ENCODE measurements around the gene HEMK1.

DNA sequence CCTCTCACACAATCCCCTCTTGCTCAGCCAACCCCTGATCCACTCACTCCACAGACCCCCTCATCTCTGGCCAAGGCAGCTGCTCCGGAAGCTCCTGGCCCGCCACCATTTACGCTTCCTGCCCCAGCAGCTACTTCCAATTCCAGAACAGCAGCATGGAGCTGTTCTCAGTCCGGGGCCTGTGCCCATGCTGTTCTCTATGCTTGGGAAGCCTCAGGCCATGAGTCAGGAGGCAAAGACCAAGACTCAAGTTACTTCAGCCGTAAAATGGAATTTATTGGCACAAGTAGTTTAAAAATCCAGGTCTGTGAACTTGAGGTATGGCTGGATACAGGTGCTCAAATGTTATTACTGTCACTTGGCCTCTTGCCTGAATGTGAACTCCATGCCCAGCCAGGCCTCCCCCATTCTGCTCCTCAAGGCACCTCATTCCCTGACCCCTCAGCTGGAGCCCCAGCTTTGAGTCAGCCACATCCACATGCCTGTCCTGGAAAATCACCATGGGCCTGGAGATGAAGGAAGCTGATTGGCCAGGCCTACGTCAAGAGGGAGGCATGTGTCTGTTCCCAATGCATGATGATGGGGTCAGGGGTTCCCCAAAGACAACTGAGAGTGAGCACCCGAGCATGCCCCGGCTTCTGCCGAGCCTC lies 34.5 kb upstream of the HEMK1 start:
- TF ChIP-seq, protein P1, sequence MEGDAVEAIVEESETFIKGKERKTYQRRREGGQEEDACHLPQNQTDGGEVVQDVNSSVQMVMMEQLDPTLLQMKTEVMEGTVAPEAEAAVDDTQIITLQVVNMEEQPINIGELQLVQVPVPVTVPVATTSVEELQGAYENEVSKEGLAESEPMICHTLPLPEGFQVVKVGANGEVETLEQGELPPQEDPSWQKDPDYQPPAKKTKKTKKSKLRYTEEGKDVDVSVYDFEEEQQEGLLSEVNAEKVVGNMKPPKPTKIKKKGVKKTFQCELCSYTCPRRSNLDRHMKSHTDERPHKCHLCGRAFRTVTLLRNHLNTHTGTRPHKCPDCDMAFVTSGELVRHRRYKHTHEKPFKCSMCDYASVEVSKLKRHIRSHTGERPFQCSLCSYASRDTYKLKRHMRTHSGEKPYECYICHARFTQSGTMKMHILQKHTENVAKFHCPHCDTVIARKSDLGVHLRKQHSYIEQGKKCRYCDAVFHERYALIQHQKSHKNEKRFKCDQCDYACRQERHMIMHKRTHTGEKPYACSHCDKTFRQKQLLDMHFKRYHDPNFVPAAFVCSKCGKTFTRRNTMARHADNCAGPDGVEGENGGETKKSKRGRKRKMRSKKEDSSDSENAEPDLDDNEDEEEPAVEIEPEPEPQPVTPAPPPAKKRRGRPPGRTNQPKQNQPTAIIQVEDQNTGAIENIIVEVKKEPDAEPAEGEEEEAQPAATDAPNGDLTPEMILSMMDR (IDR thresholded peaks at IDR 0.05): no peak
- no peak for TF ChIP-seq POLR2A (IDR thresholded peaks at IDR 0.05)

Data from esophagus squamous epithelium (tissue), 4 donors.